ENCODE data around the gene TNS3.

The TNS3 gene

GRCh38 chr7:47511699-47512370, 70.1 kb downstream of the TNS3 start:
- DNase-seq (ENCODE audit: extremely low spot score, insufficient read length, low read depth) (no peak), FAIRE-seq (no peak)

- no peak for DNase-seq (ENCODE audit: extremely low spot score, insufficient read length, low read depth)
- no peak for FAIRE-seq
Observed at GRCh38 chr7:47510786-47511185, 71.1 kb downstream of the TNS3 start.

- FAIRE-seq (no peak), DNase-seq (ENCODE audit: extremely low spot score, insufficient read length, low read depth) (no peak)
Observed at GRCh38 chr7:47510192-47510591, 71.7 kb downstream of the TNS3 start.

GRCh38 chr7:47509571-47509970, 72.3 kb downstream of the TNS3 start:
- FAIRE-seq (no peak), DNase-seq (ENCODE audit: extremely low spot score, insufficient read length, low read depth) (no peak)

- FAIRE-seq, result no peak
Observed at GRCh38 chr7:47508389-47509380, 73.2 kb downstream of the TNS3 start.

GRCh38 chr7:47507522-47507921, 74.4 kb downstream of the TNS3 start:
- DNase-seq (ENCODE audit: extremely low spot score, insufficient read length, low read depth), result no peak
- no peak for FAIRE-seq

More at GRCh38 chr7:47508389-47509380, 73.2 kb downstream of the TNS3 start:
- DNase-seq (ENCODE audit: extremely low spot score, insufficient read length, low read depth), result no peak

- DNase-seq (ENCODE audit: extremely low spot score, insufficient read length, low read depth), result no peak
- no peak for FAIRE-seq
Observed at GRCh38 chr7:47506382-47507339, 75.2 kb downstream of the TNS3 start.

GRCh38 chr7:47505312-47506007, 76.5 kb downstream of the TNS3 start:
- no peak for FAIRE-seq
- DNase-seq (ENCODE audit: extremely low spot score, insufficient read length, low read depth), result no peak

GRCh38 chr7:47504551-47505311, 77.2 kb downstream of the TNS3 start:
- DNase-seq (ENCODE audit: extremely low spot score, insufficient read length, low read depth), result no peak
- no peak for FAIRE-seq

- no peak for FAIRE-seq
- DNase-seq (ENCODE audit: extremely low spot score, insufficient read length, low read depth), result no peak
Observed at GRCh38 chr7:47503281-47503680, 78.6 kb downstream of the TNS3 start.

GRCh38 chr7:47502240-47502877, 79.6 kb downstream of the TNS3 start:
- no peak for DNase-seq (ENCODE audit: extremely low spot score, insufficient read length, low read depth)

GRCh38 chr7:47501406-47501805, 80.5 kb downstream of the TNS3 start:
- FAIRE-seq, result no peak
- DNase-seq (ENCODE audit: extremely low spot score, insufficient read length, low read depth), result no peak

More at GRCh38 chr7:47502240-47502877, 79.6 kb downstream of the TNS3 start:
- FAIRE-seq, result no peak

GRCh38 chr7:47500103-47500563, 81.8 kb downstream of the TNS3 start:
- DNase-seq (ENCODE audit: extremely low spot score, insufficient read length, low read depth) (no peak), FAIRE-seq (no peak)

GRCh38 chr7:47498229-47499056, 83.5 kb downstream of the TNS3 start:
- no peak for DNase-seq (ENCODE audit: extremely low spot score, insufficient read length, low read depth)
- FAIRE-seq, result no peak

GRCh38 chr7:47497367-47498096, 84.4 kb downstream of the TNS3 start:
- peak; percentile 86 for FAIRE-seq
- no peak for DNase-seq (ENCODE audit: extremely low spot score, insufficient read length, low read depth)

GRCh38 chr7:47496666-47497065, 85.2 kb downstream of the TNS3 start:
- DNase-seq (ENCODE audit: extremely low spot score, insufficient read length, low read depth), result no peak
- FAIRE-seq, result no peak

Measured in GM18507 (cell line).